ENCODE results near the gene COX7B2. TPM values are rescaled to one million over a fixed set of nuclear protein-coding genes. Genes with fewer than 3 reads are reported as not detected.

COX7B2 gene, protein sequence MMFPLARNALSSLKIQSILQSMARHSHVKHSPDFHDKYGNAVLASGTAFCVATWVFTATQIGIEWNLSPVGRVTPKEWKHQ
- total RNA-seq = not detected

DNA sequence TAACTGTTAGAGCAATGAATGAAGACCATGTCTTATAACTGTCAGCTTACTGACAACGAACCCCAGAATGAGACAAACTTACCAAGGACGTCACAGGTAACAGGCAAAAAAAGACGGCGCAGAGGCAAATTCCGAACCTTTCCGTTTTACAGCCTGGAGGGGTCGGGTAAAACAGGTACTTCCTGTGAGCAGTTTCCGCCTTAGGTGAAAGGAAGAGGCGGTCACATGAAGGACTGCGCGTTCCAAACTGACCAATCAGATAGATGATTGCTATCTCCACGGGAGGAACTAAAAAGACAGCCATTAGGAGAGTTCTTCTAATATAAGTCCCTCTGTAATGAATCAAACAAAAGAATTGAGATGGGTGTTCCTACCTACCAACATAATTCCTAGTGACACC is at the start of gene COX7B2:
COX7B2 (minus strand) TSS at position 168 of the 400 bp plus-strand sequence. CDS start 174,053 bp downstream, outside the sequence.
- no peak for DNase-seq

DNA sequence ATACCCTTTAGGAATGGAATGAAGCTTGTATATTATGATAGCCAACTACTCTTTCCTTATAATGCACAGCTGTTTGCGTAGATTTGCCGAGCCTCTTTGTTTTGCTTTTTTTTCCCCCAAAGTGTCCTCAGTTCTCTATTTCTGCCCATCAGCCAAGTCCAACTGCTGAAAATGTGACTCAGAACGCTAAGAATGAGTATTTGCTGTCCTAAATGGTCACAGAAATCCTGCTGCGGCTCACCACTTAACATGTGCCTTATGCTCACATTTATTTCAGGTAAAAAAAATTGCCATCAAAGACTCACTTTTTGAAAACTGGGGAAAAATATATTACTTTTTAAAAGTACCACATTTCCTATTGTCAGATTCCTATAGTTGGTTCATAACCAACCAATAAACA is 47.4 kb upstream of the COX7B2 start:
- DNase-seq = peak; percentile 5

DNA sequence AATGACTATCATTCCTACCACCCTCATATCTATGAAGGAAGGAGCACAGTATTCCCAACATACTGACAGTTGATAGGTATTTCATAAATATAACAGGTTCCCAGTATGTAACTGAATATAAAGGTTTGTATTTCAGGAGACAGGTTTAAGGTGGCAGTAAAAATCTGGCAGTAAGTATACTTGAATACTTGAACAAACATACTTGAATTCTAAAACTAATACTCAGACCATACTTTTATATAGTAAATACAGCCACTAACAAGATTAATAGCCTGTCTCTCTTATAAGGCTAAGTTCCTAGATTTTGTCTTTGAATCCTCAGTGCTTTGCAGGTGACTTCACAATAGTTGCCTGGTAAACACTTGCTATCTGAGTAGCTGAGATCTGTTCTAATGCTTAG is 46.6 kb upstream of the COX7B2 start:
- DNase-seq = no peak

DNA sequence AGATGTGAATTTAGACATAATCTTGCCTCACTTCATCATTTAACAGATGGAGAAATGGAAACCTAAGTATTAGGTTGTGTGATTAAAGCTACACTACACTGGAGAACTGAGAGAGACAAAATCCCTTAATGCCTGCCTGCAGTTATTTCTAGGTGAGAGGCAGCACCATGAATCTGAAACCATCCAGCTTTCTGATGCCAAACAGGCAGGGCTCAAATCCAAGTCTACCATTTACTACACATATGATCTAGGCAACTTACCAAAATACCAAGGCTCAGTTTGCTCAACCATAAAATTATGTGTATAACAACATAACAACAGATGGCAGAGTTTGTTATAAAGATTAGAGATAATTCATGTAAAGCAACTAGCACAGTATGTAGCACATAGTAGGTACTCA is 45.6 kb upstream of the COX7B2 start:
- no peak for DNase-seq

- DNase-seq = no peak
Measured at GRCh38 chr4:46953564-46953963, 44.5 kb upstream of the COX7B2 start.

DNA sequence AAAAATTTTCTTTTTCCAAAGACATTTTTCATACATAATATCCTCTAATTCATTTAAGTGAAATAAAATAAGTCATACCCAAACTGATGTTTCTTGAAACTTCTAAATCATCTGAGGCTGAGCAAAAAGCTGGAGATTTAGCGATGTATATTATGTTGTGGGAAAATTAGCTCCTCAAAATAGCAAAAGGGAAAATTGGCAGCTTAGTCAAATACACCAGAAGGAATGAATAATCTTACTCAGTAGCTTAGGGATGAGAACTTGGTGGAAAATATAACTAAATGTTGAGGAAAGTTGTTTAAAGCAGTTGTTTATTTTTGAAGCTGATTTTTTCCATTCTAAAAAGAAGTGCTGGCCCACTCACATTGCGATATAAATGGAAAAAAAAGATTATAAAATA is 43.4 kb upstream of the COX7B2 start:
- peak; percentile 11 for DNase-seq

- no peak for DNase-seq
Measured at GRCh38 chr4:46950826-46951225, 41.8 kb upstream of the COX7B2 start.

DNA sequence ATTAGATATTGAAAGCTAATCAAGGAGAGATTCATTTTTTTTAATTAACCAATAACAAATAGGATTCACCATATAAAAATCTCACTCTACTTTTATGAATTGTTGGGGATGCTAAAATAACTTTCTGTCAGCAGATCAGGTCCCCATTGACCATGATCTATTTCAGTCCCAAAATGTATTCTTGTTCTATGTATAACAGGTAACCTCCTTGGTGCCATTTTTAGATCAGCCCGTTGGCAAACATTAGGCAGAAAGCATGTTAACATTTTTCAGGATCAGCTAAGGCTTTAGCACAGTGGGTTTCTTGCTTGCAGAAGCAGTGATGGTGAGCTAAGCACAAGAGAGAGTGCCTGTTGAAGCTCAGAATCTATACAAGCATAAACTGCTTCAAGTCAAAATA is 40.8 kb upstream of the COX7B2 start:
- DNase-seq = no peak

DNA sequence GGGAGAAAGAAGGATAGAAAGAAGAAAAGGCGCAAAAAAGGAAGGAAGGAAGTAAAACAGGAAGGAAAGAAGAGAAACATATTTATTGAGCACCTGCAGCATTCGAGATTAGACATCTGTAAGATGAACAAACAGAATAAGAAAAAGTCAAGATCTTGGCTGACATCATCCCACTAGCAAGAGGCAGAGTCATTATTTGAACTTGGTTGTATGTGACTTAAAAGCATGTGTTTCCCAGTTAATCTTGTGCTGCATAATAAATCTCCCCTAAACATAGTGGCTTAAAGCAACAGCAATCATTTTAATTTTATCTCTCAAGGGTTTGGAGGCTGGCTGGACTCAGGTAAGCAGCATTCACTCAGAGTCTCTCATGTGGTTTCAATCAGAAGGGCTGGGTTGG is 38.5 kb upstream of the COX7B2 start:
- DNase-seq = no peak

DNA sequence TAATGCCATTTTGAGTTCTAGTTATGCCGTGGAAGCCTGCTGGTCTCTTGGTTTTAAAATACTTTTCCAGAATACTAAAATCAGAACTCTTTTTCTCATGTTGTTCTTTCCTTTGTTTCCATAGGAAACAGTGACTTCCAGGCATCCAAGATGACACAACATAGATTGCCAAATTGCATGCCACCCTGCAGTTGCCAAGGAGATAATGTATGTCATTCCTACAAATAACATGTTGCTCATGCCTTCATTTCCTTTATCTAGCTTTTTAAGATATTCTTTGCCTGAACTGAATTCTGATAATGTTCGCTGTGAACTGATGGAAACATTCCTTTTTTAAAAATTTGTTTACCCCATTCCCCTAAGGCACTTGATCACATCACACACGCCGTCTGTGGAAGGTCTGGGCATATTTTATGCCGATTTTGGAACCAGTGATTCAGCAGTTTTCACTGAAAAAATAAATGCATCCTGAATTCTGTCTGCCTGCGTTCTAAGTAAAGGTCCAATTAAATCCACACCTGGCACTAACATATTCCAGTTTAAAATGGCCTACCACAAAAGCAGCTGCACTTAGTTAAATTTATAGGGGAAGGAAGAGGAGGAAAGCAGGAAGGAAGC is 38.0 kb upstream of the COX7B2 start:
- no peak for DNase-seq

DNA sequence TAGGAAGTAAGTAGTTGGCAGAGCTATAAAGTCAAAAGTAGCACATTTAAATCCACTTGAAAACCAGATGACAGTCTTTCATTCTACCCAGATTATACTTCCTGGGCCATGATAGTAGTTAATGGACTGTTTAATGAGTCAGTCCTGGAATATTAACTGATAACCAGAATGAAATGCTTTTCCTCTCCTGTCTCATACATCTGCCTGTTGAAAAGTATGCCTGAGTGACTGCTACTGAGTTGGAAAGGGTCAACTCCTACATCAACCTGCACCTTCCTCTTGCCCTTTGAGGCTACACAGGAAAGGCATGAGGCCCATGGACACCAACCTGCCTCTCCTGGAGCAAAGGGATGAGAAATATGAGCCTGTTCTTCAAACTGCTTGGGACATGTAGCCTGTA is 36.0 kb upstream of the COX7B2 start:
- no peak for DNase-seq

GRCh38 chr4:46944345-46944744 is 35.3 kb upstream of the COX7B2 start:
- no peak for DNase-seq

- no peak for DNase-seq
Measured at GRCh38 chr4:46937493-46937892, 28.4 kb upstream of the COX7B2 start.

GRCh38 chr4:46934726-46935125 is 25.7 kb upstream of the COX7B2 start:
- DNase-seq = no peak

GRCh38 chr4:46933686-46934085 is 24.6 kb upstream of the COX7B2 start:
- no peak for DNase-seq

GRCh38 chr4:46931981-46932380 is 22.9 kb upstream of the COX7B2 start:
- peak; percentile 31 for DNase-seq

DNA sequence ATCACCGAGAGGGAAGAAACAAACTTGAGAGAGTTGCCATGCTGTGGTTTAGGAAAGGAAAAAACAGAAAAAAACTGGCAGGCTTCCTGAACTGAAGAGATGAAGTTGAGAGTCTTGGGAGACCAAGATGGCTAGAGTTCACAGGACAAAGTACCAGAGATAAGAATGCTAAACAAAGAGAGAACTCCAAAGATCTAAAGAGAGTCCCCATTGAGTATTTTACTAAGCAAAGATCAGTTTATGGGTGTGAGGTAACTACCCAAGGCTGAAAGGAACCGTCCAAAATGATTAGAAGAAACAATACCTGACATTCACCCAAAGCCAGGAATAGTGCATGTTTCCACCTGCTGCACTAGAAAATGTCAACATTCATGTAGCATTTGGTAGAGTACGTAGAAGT is 21.8 kb upstream of the COX7B2 start:
- DNase-seq = no peak

DNA sequence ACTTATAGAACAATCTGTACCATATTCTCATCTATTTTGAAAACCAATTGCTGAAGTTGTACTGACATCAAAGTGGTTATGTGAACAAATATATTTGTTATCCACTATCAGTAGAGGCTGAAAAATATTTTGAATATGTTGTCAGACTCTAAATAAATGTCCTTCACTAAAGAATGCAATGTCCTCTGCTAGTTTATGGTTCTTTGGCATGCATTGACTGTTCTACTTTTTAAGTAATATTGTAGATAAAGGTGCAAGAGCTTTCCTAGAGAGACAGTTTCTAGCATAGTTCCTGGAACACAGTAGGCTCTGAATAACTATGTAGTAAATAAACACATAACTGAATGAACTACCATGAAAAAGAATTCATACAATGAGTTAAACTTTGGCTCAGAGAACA is 18.2 kb upstream of the COX7B2 start:
- DNase-seq = no peak

- no peak for DNase-seq
Measured at GRCh38 chr4:46924789-46925529, 15.9 kb upstream of the COX7B2 start.

DNA sequence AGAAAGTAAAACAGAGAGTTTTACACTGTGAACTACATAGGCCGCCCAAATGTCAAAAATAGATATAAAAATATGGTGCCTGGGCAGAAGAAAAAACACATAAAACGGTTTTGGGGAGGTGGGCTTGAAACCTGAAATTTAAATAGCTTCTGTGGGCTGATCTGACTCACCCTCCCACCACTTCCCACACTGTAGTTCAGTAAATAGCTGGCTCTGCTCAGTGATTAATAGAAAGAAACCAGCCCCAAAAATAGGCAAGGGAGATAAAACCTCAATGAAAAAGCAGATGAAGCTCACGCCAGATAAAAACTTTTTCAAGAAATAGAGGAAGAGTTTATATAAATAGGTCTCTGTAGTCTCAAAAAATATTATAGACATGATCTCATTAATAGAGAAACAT is 13.2 kb upstream of the COX7B2 start:
- DNase-seq = no peak

GRCh38 chr4:46908148-46908547 is 897 bp downstream of the COX7B2 start:
- no peak for DNase-seq

GRCh38 chr4:46900082-46900481 is 9.0 kb downstream of the COX7B2 start:
- DNase-seq = no peak

DNA sequence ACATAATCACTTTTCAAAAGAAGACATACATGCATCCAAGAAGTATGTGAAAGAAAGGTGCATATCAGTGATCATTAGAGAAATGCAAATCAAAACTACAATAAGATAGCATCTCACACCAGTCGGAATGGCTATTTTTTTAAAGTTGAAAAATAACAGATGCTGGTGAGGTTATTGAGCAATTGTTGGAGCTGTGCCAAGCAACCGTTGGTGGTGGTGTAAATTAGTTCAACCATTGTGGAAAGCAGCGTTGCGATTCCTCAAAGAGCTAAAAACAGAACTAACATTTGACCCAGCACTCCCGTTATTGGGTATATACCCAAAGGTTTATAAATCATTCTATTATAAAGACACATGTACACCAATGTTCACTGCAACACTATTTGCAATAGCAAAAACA is 14.2 kb downstream of the COX7B2 start:
- no peak for DNase-seq

- DNase-seq = peak; percentile 12
Measured at GRCh38 chr4:46890056-46890455, 19.0 kb downstream of the COX7B2 start.

Data from tongue (tissue), 2 donors.